HG03135 (cell line): ENCODE measurements around the gene ILKAP.
"Not testable (repeated sequence)": the region's sequence is repeated elsewhere in the genome, so short reads cannot be mapped to it uniquely, and the experiment has no call there.

Experiments used
- ATAC-seq: cut with Tn5 transposase; IDR thresholded peaks from one replicate; pipeline ENCODE4 v1.9.1; 2021; ENCODE audit warnings: mild to moderate bottlenecking, moderate library complexity; ENCODE audit not compliant: unreplicated experiment

Gene ILKAP

GRCh38 chr2:238202326-238203093 lies 985 bp downstream of the ILKAP start:
- no peak for ATAC-seq

GRCh38 chr2:238190445-238190844 lies 13.1 kb downstream of the ILKAP start:
- no peak for ATAC-seq

- ATAC-seq, result no peak
Measured at GRCh38 chr2:238187618-238188548, 15.6 kb downstream of the ILKAP start.

- no peak for ATAC-seq
Measured at GRCh38 chr2:238183821-238184220, 19.7 kb downstream of the ILKAP start.

- no peak for ATAC-seq
Measured at GRCh38 chr2:238182362-238182761, 21.1 kb downstream of the ILKAP start.

- ATAC-seq, result no peak
Measured at GRCh38 chr2:238180554-238180953, 22.9 kb downstream of the ILKAP start.

- ATAC-seq, result no peak
Measured at GRCh38 chr2:238176613-238177012, 26.9 kb downstream of the ILKAP start.

- no peak for ATAC-seq
Measured at GRCh38 chr2:238174701-238175100, 28.8 kb downstream of the ILKAP start.

- ATAC-seq, result no peak
Measured at GRCh38 chr2:238174291-238174690, 29.2 kb downstream of the ILKAP start.

GRCh38 chr2:238173692-238174091 lies 29.8 kb downstream of the ILKAP start:
- no peak for ATAC-seq

GRCh38 chr2:238172439-238172838 lies 31.1 kb downstream of the ILKAP start:
- ATAC-seq, result no peak

- ATAC-seq, result no peak
Measured at GRCh38 chr2:238171575-238172187, 31.8 kb downstream of the ILKAP start.

GRCh38 chr2:238171072-238171431 lies 32.4 kb downstream of the ILKAP start:
- ATAC-seq, result not testable (repeated sequence)

- no peak for ATAC-seq
Measured at GRCh38 chr2:238170386-238171071, 33.0 kb downstream of the ILKAP start.

- no peak for ATAC-seq
Measured at GRCh38 chr2:238169708-238170251, 33.7 kb downstream of the ILKAP start.

GRCh38 chr2:238169048-238169707 lies 34.3 kb downstream of the ILKAP start:
- no peak for ATAC-seq

- ATAC-seq, result no peak
Measured at GRCh38 chr2:238168196-238169047, 35.1 kb downstream of the ILKAP start.

- ATAC-seq, result no peak
Measured at GRCh38 chr2:238167761-238168160, 35.7 kb downstream of the ILKAP start.

- ATAC-seq, result no peak
Measured at GRCh38 chr2:238167344-238167715, 36.2 kb downstream of the ILKAP start.
